GM19193 (cell line): ENCODE measurements around the gene TNS2.

ENCODE experiments used
- POLR2A ChIP-seq: IDR thresholded peaks from 4 replicates; pipeline ENCODE4 v1.6.1; 2011; ENCODE audit not compliant: insufficient read depth, insufficient read length; ENCODE audit errors: extremely low read depth

The TNS2 gene

GRCh38 chr12:53049571-53050318, at the start of gene TNS2:
TNS2 (plus strand) TSS chr12:53050065; CDS start chr12:53050186, 121 bp downstream.
- TF ChIP-seq POLR2A: no peak

GRCh38 chr12:53004178-53004577, 45.7 kb upstream of the TNS2 start:
- TF ChIP-seq POLR2A: no peak

GRCh38 chr12:53004582-53004981, 45.3 kb upstream of the TNS2 start:
- no peak for TF ChIP-seq POLR2A

- TF ChIP-seq POLR2A: no peak
These were observed 44.5 kb upstream of the TNS2 start for GRCh38 chr12:53005215-53005985.

- TF ChIP-seq POLR2A: peak; percentile 80
These were observed 43.7 kb upstream of the TNS2 start, which contains the start of gene EIF4B for GRCh38 chr12:53005986-53006809. EIF4B (plus strand) TSS chr12:53006456; CDS start chr12:53006484, 28 bp downstream.

GRCh38 chr12:53006810-53007309, 43.0 kb upstream of the TNS2 start:
- peak; percentile 17 for TF ChIP-seq POLR2A

- TF ChIP-seq POLR2A: no peak
These were observed 42.5 kb upstream of the TNS2 start for GRCh38 chr12:53007343-53007742.

- TF ChIP-seq POLR2A: no peak
These were observed 38.9 kb upstream of the TNS2 start for GRCh38 chr12:53010955-53011354.

GRCh38 chr12:53011889-53012288, 38.0 kb upstream of the TNS2 start:
- TF ChIP-seq POLR2A: no peak

GRCh38 chr12:53012928-53013327, 36.9 kb upstream of the TNS2 start:
- TF ChIP-seq POLR2A: no peak

GRCh38 chr12:53014709-53015108, 35.2 kb upstream of the TNS2 start:
- no peak for TF ChIP-seq POLR2A

GRCh38 chr12:53025250-53025649, 24.6 kb upstream of the TNS2 start:
- no peak for TF ChIP-seq POLR2A

GRCh38 chr12:53031616-53032015, 18.2 kb upstream of the TNS2 start:
- TF ChIP-seq POLR2A: no peak

- no peak for TF ChIP-seq POLR2A
These were observed 15.4 kb upstream of the TNS2 start for GRCh38 chr12:53034459-53034858.

- no peak for TF ChIP-seq POLR2A
These were observed 13.1 kb upstream of the TNS2 start for GRCh38 chr12:53036802-53037201.
